ENCODE results near the gene OVOL1. TPM values are rescaled to one million over a fixed set of nuclear protein-coding genes. Genes with fewer than 3 reads are reported as not detected.

OVOL1 gene
- total and polyA plus RNA-seq, 2 experiments from 2014 or later = 0.15 to 0.35 TPM

DNA sequence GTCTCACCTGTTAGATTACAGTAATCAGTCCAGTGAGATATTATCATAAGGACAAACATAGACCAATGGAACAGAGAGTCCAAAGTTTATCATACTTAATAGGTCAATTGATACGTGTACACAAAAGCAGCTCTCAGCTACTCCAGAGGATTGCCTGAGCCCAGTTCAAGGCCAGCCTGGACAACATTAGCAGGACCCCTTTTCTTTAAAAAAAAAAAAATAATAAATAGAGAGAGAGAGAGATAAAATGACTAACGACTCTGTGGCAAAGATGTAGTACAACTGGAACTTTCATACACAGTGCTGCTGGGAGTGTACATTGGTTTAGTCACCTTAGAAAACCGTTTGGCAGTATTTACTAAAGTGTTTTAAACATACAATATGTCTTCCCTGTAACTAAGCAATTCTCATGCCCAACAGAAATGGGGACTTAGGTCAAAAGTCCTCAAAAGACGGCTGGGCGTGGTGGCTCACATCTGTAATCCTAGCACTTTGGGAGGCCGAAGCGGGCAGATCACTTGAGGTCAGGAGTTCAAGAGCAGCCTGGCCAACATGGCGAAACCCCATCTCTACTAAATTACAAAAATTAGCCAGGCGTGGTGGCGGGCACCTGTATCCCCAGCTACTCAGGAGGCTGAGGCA lies 57.5 kb downstream of the OVOL1 start:
- no peak overlapping the region for H3K27ac ChIP-seq
- H3K4me3 ChIP-seq = no peak overlapping the region
- H3K9me3 ChIP-seq (ENCODE audit: low read depth) = no peaks in the 10 kb centered on the region
- no peaks in the 10 kb centered on the region for H3K4me1 ChIP-seq (ENCODE audit: low read depth)
- TF ChIP-seq, protein P1, sequence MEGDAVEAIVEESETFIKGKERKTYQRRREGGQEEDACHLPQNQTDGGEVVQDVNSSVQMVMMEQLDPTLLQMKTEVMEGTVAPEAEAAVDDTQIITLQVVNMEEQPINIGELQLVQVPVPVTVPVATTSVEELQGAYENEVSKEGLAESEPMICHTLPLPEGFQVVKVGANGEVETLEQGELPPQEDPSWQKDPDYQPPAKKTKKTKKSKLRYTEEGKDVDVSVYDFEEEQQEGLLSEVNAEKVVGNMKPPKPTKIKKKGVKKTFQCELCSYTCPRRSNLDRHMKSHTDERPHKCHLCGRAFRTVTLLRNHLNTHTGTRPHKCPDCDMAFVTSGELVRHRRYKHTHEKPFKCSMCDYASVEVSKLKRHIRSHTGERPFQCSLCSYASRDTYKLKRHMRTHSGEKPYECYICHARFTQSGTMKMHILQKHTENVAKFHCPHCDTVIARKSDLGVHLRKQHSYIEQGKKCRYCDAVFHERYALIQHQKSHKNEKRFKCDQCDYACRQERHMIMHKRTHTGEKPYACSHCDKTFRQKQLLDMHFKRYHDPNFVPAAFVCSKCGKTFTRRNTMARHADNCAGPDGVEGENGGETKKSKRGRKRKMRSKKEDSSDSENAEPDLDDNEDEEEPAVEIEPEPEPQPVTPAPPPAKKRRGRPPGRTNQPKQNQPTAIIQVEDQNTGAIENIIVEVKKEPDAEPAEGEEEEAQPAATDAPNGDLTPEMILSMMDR (IDR thresholded peaks at IDR 0.05; ENCODE audit: low read depth, low read length) = no peak
- H3K36me3 ChIP-seq = no peaks in the 10 kb centered on the region
- DNase-seq (ENCODE audit: low read depth in 1 of 2, low spot score in 1 of 2) = no peak
- no peaks in the 10 kb centered on the region for H3K27me3 ChIP-seq

Other genes with a start within 250 kb of the OVOL1 start
- gene LTBP3, start 228.7 kb upstream of the OVOL1 start, total RNA-seq = 61.8 and 98.3 TPM in 2 replicates
- 53.7 and 60.9 TPM in 2 replicates for gene LTBP3, start 228.7 kb upstream of the OVOL1 start, polyA plus RNA-seq
- gene ZNRD2, start 216.6 kb upstream of the OVOL1 start, total RNA-seq = 56.6 and 57.4 TPM in 2 replicates
- gene ZNRD2, start 216.6 kb upstream of the OVOL1 start, polyA plus RNA-seq = 55.7 and 70.5 TPM in 2 replicates
- gene FAM89B, start 214.5 kb upstream of the OVOL1 start, total RNA-seq = 42.9 and 71.8 TPM in 2 replicates
- gene FAM89B, start 214.5 kb upstream of the OVOL1 start, polyA plus RNA-seq = 96.0 and 132 TPM in 2 replicates
- 14.9 and 50.5 TPM in 2 replicates for gene EHBP1L1, start 211.0 kb upstream of the OVOL1 start, total RNA-seq
- 14.2 and 30.0 TPM in 2 replicates for gene EHBP1L1, start 211.0 kb upstream of the OVOL1 start, polyA plus RNA-seq
- 0.25 TPM in 1 of 2 replicates, not detected in the other for gene KCNK7, start 191.3 kb upstream of the OVOL1 start, total RNA-seq
- not detected in 2 replicates for gene KCNK7, start 191.3 kb upstream of the OVOL1 start, polyA plus RNA-seq
- gene MAP3K11, start 172.8 kb upstream of the OVOL1 start, total RNA-seq = 44.8 and 63.1 TPM in 2 replicates
- gene MAP3K11, start 172.8 kb upstream of the OVOL1 start, polyA plus RNA-seq = 25.9 and 31.2 TPM in 2 replicates
- gene PCNX3, start 171.3 kb upstream of the OVOL1 start, total RNA-seq = 40.9 and 42.7 TPM in 2 replicates
- gene PCNX3, start 171.3 kb upstream of the OVOL1 start, polyA plus RNA-seq = 18.9 and 22.0 TPM in 2 replicates
- 17.3 and 25.9 TPM in 2 replicates for gene SIPA1, start 149.0 kb upstream of the OVOL1 start, total RNA-seq
- gene SIPA1, start 149.0 kb upstream of the OVOL1 start, polyA plus RNA-seq = 21.6 and 33.7 TPM in 2 replicates
- gene RELA, start 124.1 kb upstream of the OVOL1 start, total RNA-seq = 39.8 and 51.9 TPM in 2 replicates
- gene RELA, start 124.1 kb upstream of the OVOL1 start, polyA plus RNA-seq = 46.2 and 46.5 TPM in 2 replicates
- gene KAT5, start 74.8 kb upstream of the OVOL1 start, total RNA-seq = 51.2 and 51.4 TPM in 2 replicates
- 37.7 and 63.7 TPM in 2 replicates for gene KAT5, start 74.8 kb upstream of the OVOL1 start, polyA plus RNA-seq
- gene RNASEH2C, start 66.3 kb upstream of the OVOL1 start, total RNA-seq = 83.7 and 108 TPM in 2 replicates
- gene RNASEH2C, start 66.3 kb upstream of the OVOL1 start, polyA plus RNA-seq = 71.5 and 84.4 TPM in 2 replicates
- gene AP5B1, start 6.1 kb upstream of the OVOL1 start, total RNA-seq = 18.1 and 24.3 TPM in 2 replicates
- 13.6 and 18.0 TPM in 2 replicates for gene AP5B1, start 6.1 kb upstream of the OVOL1 start, polyA plus RNA-seq
- 5.9 and 6.0 TPM in 2 replicates for gene SNX32, start 46.9 kb downstream of the OVOL1 start, total RNA-seq
- 13.2 and 21.4 TPM in 2 replicates for gene SNX32, start 46.9 kb downstream of the OVOL1 start, polyA plus RNA-seq
- 974 and 1,709 TPM in 2 replicates for gene CFL1, start 71.1 kb downstream of the OVOL1 start, total RNA-seq
- 1,641 and 2,660 TPM in 2 replicates for gene CFL1, start 71.1 kb downstream of the OVOL1 start, polyA plus RNA-seq
- gene MUS81, start 73.4 kb downstream of the OVOL1 start, total RNA-seq = 74.3 and 88.9 TPM in 2 replicates
- gene MUS81, start 73.4 kb downstream of the OVOL1 start, polyA plus RNA-seq = 80.3 and 82.7 TPM in 2 replicates
- gene EFEMP2, start 85.7 kb downstream of the OVOL1 start, total RNA-seq = 138 and 161 TPM in 2 replicates
- 216 and 267 TPM in 2 replicates for gene EFEMP2, start 85.7 kb downstream of the OVOL1 start, polyA plus RNA-seq
- not detected in 2 replicates for gene CTSW, start 92.8 kb downstream of the OVOL1 start, total RNA-seq
- gene CTSW, start 92.8 kb downstream of the OVOL1 start, polyA plus RNA-seq = 0.60 TPM in 1 of 2 replicates, not detected in the other
- 140 and 220 TPM in 2 replicates for gene FIBP, start 101.4 kb downstream of the OVOL1 start, total RNA-seq
- gene FIBP, start 101.4 kb downstream of the OVOL1 start, polyA plus RNA-seq = 143 and 199 TPM in 2 replicates
- gene CCDC85B, start 103.6 kb downstream of the OVOL1 start, total RNA-seq = 67.3 and 80.2 TPM in 2 replicates
- gene CCDC85B, start 103.6 kb downstream of the OVOL1 start, polyA plus RNA-seq = 83.4 and 96.5 TPM in 2 replicates
- 0.21 TPM in 1 of 2 replicates, not detected in the other for gene FOSL1, start 113.3 kb downstream of the OVOL1 start, total RNA-seq
- gene FOSL1, start 113.3 kb downstream of the OVOL1 start, polyA plus RNA-seq = 0.60 TPM in 1 of 2 replicates, not detected in the other
- gene C11orf68, start 132.0 kb downstream of the OVOL1 start, total RNA-seq = 34.7 and 39.5 TPM in 2 replicates
- 73.1 and 86.5 TPM in 2 replicates for gene C11orf68, start 132.0 kb downstream of the OVOL1 start, polyA plus RNA-seq
- 257 and 264 TPM in 2 replicates for gene DRAP1, start 132.4 kb downstream of the OVOL1 start, total RNA-seq
- 230 and 288 TPM in 2 replicates for gene DRAP1, start 132.4 kb downstream of the OVOL1 start, polyA plus RNA-seq
- gene TSGA10IP, start 158.4 kb downstream of the OVOL1 start, total RNA-seq = 1.0 TPM in 1 of 2 replicates, not detected in the other
- 0.25 and 1.1 TPM in 2 replicates for gene TSGA10IP, start 158.4 kb downstream of the OVOL1 start, polyA plus RNA-seq
- gene SART1, start 174.7 kb downstream of the OVOL1 start, total RNA-seq = 55.7 and 74.7 TPM in 2 replicates
- 51.6 and 59.4 TPM in 2 replicates for gene SART1, start 174.7 kb downstream of the OVOL1 start, polyA plus RNA-seq
- gene EIF1AD, start 215.1 kb downstream of the OVOL1 start, total RNA-seq = 28.6 and 36.8 TPM in 2 replicates
- gene EIF1AD, start 215.1 kb downstream of the OVOL1 start, polyA plus RNA-seq = 24.6 and 30.8 TPM in 2 replicates
- gene BANF1, start 215.4 kb downstream of the OVOL1 start, total RNA-seq = 72.2 and 77.0 TPM in 2 replicates
- gene BANF1, start 215.4 kb downstream of the OVOL1 start, polyA plus RNA-seq = 441 and 496 TPM in 2 replicates
- not detected in 2 replicates for gene CST6, start 224.9 kb downstream of the OVOL1 start, total RNA-seq
- gene CST6, start 224.9 kb downstream of the OVOL1 start, polyA plus RNA-seq = not detected in 2 replicates
- gene CATSPER1, start 239.4 kb downstream of the OVOL1 start, total RNA-seq = not detected in 2 replicates
- not detected in 2 replicates for gene CATSPER1, start 239.4 kb downstream of the OVOL1 start, polyA plus RNA-seq